Esophagus squamous epithelium (tissue), 4 donors: ENCODE results near the gene CLSTN2.

Experiments
- CTCF ChIP-seq, 6 experiments: fragments of 450-650 bp in 4 of 6; fragments of 200-600 bp in 2 of 6; sonication (generic) in 2 of 6; IDR thresholded peaks; one replicate each; pipeline ENCODE4 v1.5.1; 2016 to 2019; ENCODE audit warnings: antibody characterized with exemption in 6 of 6, mild to moderate bottlenecking in 4 of 6, moderate library complexity in 4 of 6
- POLR2A ChIP-seq, 4 donors: fragments of 450-650 bp; IDR thresholded peaks; one replicate each; pipeline ENCODE4 v1.6.1; 2017; ENCODE audit warnings: antibody characterized with exemption in 4 of 4, mild to moderate bottlenecking in 4 of 4, moderate library complexity in 3 of 4

GRCh38 chr3:139979991-139980390 lies 45.0 kb downstream of the CLSTN2 start:
- no peak for TF ChIP-seq CTCF (IDR thresholded peaks at IDR 0.05)
- TF ChIP-seq POLR2A (IDR thresholded peaks at IDR 0.05): no peak
